GM12875 (cell line): Measurements from ENCODE around the gene RBM34.
"Not testable (repeated sequence)": the region's sequence is repeated elsewhere in the genome, so short reads cannot be mapped to it uniquely, and the experiment has no call there.

ENCODE experiments used
- H3K4me3 ChIP-seq: one replicate; pipeline ENCODE4 v1.5.1; 2011; ENCODE audit warnings: low read depth, low read length, control low read depth
- CTCF ChIP-seq: IDR thresholded peaks from 2 replicates; pipeline ENCODE4 v1.5.1; 2011; ENCODE audit warnings: low read depth, mild to moderate bottlenecking, control low read depth, inconsistent platforms, low read length, moderate library complexity, borderline replicate concordance; ENCODE audit not compliant: insufficient read depth

Gene RBM34

GRCh38 chr1:235090406-235091069 is 70.5 kb downstream of the RBM34 start:
- no peak overlapping the region for H3K4me3 ChIP-seq
- no peak for TF ChIP-seq CTCF

GRCh38 chr1:235088907-235089306 is 72.1 kb downstream of the RBM34 start:
- TF ChIP-seq CTCF, result no peak
- H3K4me3 ChIP-seq, result no peak overlapping the region

- TF ChIP-seq CTCF, result no peak
These were observed 72.6 kb downstream of the RBM34 start for GRCh38 chr1:235088430-235088829.

GRCh38 chr1:235087906-235088305 is 73.1 kb downstream of the RBM34 start:
- no peak for TF ChIP-seq CTCF

More at GRCh38 chr1:235088430-235088829, 72.6 kb downstream of the RBM34 start:
- H3K4me3 ChIP-seq, result no peak overlapping the region

GRCh38 chr1:235085411-235086117 is 75.5 kb downstream of the RBM34 start:
- not testable (repeated sequence) for H3K4me3 ChIP-seq

More at GRCh38 chr1:235087906-235088305, 73.1 kb downstream of the RBM34 start:
- H3K4me3 ChIP-seq, result no peak overlapping the region
